H9 (cell line): ENCODE data around the gene OR52K1. TPM values are rescaled to one million over a fixed set of nuclear protein-coding genes. Genes with fewer than 3 reads are reported as not detected.

Experiments used
- DNase-seq: peaks from one replicate; pipeline ENCODE4 v3.0.0-alpha.2; 2017
- H2AFZ ChIP-seq: one replicate; pipeline ENCODE4 v1.6.1; 2013; ENCODE audit warnings: mild to moderate bottlenecking, low read length, control low read depth, moderate library complexity
- H2AK5ac ChIP-seq: 2 replicates; pipeline ENCODE4 v1.6.1; 2013; ENCODE audit warnings: low read length, control low read depth, mixed read lengths; ENCODE audit not compliant: insufficient read length
- H2BK120ac ChIP-seq: one replicate; pipeline ENCODE4 v1.6.1; 2013; ENCODE audit warnings: low read depth, mild to moderate bottlenecking, low read length, control low read depth, inconsistent platforms; ENCODE audit not compliant: poor library complexity, severe bottlenecking
- H2BK12ac ChIP-seq: 2 replicates; pipeline ENCODE4 v1.6.1; 2013; ENCODE audit warnings: low read length, control low read depth, mixed read lengths, low read depth; ENCODE audit not compliant: insufficient read length
- H2BK15ac ChIP-seq: 2 replicates; pipeline ENCODE4 v1.6.1; 2013; ENCODE audit warnings: low read depth, low read length, control low read depth
- H2BK20ac ChIP-seq: one replicate; pipeline ENCODE4 v1.6.1; 2013; ENCODE audit warnings: low read depth, mild to moderate bottlenecking, low read length, control low read depth, inconsistent platforms; ENCODE audit not compliant: poor library complexity, severe bottlenecking
- H2BK5ac ChIP-seq: 2 replicates; pipeline ENCODE4 v1.6.1; 2013; ENCODE audit warnings: low read length, control low read depth, mixed read lengths; ENCODE audit not compliant: insufficient read length
- H3K14ac ChIP-seq: 2 replicates; pipeline ENCODE4 v1.6.1; 2013; ENCODE audit warnings: low read length, control low read depth; ENCODE audit not compliant: insufficient read depth
- H3K18ac ChIP-seq: 2 replicates; pipeline ENCODE4 v1.6.1; 2013; ENCODE audit warnings: low read depth, mild to moderate bottlenecking, mixed read lengths, low read length, control low read depth; ENCODE audit not compliant: insufficient read length
- H3K23ac ChIP-seq: 2 replicates; pipeline ENCODE4 v1.6.1; 2013; ENCODE audit warnings: low read length, control low read depth, mixed read lengths, low read depth; ENCODE audit not compliant: insufficient read length
- H3K23me2 ChIP-seq: 2 replicates; pipeline ENCODE4 v1.6.1; 2013; ENCODE audit warnings: low read depth, mild to moderate bottlenecking, mixed read lengths, low read length, control low read depth; ENCODE audit not compliant: insufficient read length, poor library complexity, severe bottlenecking
- H3K27ac ChIP-seq: 2 replicates; pipeline ENCODE4 v1.5.1; 2013; ENCODE audit warnings: low read length, control low read depth, mixed read lengths, low read depth; ENCODE audit not compliant: insufficient read length
- H3K27me3 ChIP-seq: 2 replicates; pipeline ENCODE4 v1.6.1; 2013; ENCODE audit warnings: low read length, control low read depth, inconsistent platforms; ENCODE audit not compliant: insufficient read depth
- H3K4ac ChIP-seq: 2 replicates; pipeline ENCODE4 v1.6.1; 2013; ENCODE audit warnings: low read depth, mild to moderate bottlenecking, control low read depth, inconsistent platforms, low read length, moderate library complexity
- H3K4me1 ChIP-seq: 2 replicates; pipeline ENCODE4 v1.6.1; 2013; ENCODE audit warnings: low read length, control low read depth, inconsistent platforms; ENCODE audit not compliant: insufficient read depth
- H3K4me2 ChIP-seq: 2 replicates; pipeline ENCODE4 v1.6.1; 2013; ENCODE audit warnings: low read length, control low read depth, mixed read lengths; ENCODE audit not compliant: insufficient read length, insufficient read depth
- H3K56ac ChIP-seq: 2 replicates; pipeline ENCODE4 v1.6.1; 2013; ENCODE audit warnings: low read depth, mild to moderate bottlenecking, mixed read lengths, low read length, control low read depth; ENCODE audit not compliant: insufficient read length
- H3K79me1 ChIP-seq: 2 replicates; pipeline ENCODE4 v1.6.1; 2013; ENCODE audit warnings: low read depth, mild to moderate bottlenecking, moderate library complexity, low read length, control low read depth, inconsistent platforms; ENCODE audit not compliant: insufficient read depth, poor library complexity, severe bottlenecking
- H3K79me2 ChIP-seq: 2 replicates; pipeline ENCODE4 v1.6.1; 2013; ENCODE audit warnings: low read length, control low read depth, inconsistent platforms; ENCODE audit not compliant: insufficient read depth
- H3K9ac ChIP-seq: 2 replicates; pipeline ENCODE4 v1.6.1; 2013; ENCODE audit warnings: low read length, control low read depth, mixed read lengths; ENCODE audit not compliant: insufficient read length; ENCODE audit errors: extremely low read depth
- H3K9me3 ChIP-seq: one replicate; pipeline ENCODE4 v1.6.1; 2013; ENCODE audit warnings: low read depth, low read length, inconsistent platforms; ENCODE audit not compliant: control insufficient read depth
- H3T11ph ChIP-seq: one replicate; pipeline ENCODE4 v1.6.1; 2013; ENCODE audit warnings: mild to moderate bottlenecking, low read length, control low read depth, inconsistent platforms
- H4K20me1 ChIP-seq: one replicate; pipeline ENCODE4 v1.6.1; 2013; ENCODE audit not compliant: control insufficient read depth, insufficient read length, insufficient read depth
- H4K5ac ChIP-seq: 2 replicates; pipeline ENCODE4 v1.6.1; 2013; ENCODE audit warnings: low read depth, mild to moderate bottlenecking, mixed read lengths, low read length, control low read depth; ENCODE audit not compliant: insufficient read length
- H4K8ac ChIP-seq: replicated peaks from 2 replicates; pipeline ENCODE4 v1.6.1; 2013; ENCODE audit warnings: low read length, control low read depth, mixed read lengths, low read depth; ENCODE audit not compliant: insufficient read length
- H4K91ac ChIP-seq: 2 replicates; pipeline ENCODE4 v1.6.1; 2013; ENCODE audit warnings: low read depth, mild to moderate bottlenecking, moderate library complexity, mixed read lengths, low read length, control low read depth; ENCODE audit not compliant: insufficient read length
- H3K27ac Mint-ChIP-seq, 3 experiments: 2 replicates in 2 of 3; 3 replicates in 1 of 3; pipeline ENCODE4 v1.8.0; 2020 to 2021; ENCODE audit warnings: mixed read lengths in 3 of 3, mild to moderate bottlenecking in 1 of 3, moderate library complexity in 1 of 3
- H3K27me3 Mint-ChIP-seq: 2 replicates; pipeline ENCODE4 v1.8.0; 2021; ENCODE audit warnings: low read depth, mild to moderate bottlenecking, moderate library complexity, mixed read lengths
- H3K36me3 Mint-ChIP-seq, 3 experiments: 2 replicates in 2 of 3; 3 replicates in 1 of 3; pipeline ENCODE4 v1.8.0; 2020 to 2021; ENCODE audit warnings: low read depth in 3 of 3, mixed read lengths in 3 of 3; ENCODE audit not compliant: insufficient read depth in 1 of 3
- H3K4me1 Mint-ChIP-seq, 2 experiments: 2 replicates each; pipeline ENCODE4 v1.8.0; 2020; ENCODE audit warnings: mixed read lengths in 2 of 2
- H3K4me3 Mint-ChIP-seq, 2 experiments: 2 replicates in 1 of 2; 3 replicates in 1 of 2; pipeline ENCODE4 v1.8.0; 2020 to 2021; ENCODE audit warnings: mild to moderate bottlenecking in 2 of 2, mixed read lengths in 2 of 2, moderate library complexity in 1 of 2
- H3K9me3 Mint-ChIP-seq, 2 experiments: 2 replicates in 1 of 2; 3 replicates in 1 of 2; pipeline ENCODE4 v1.8.0; 2020; ENCODE audit warnings: mild to moderate bottlenecking in 2 of 2, mixed read lengths in 2 of 2, moderate library complexity in 1 of 2
- CTCF ChIP-seq: fragments of 200-600 bp; sonication (generic); conservative IDR thresholded peaks from 3 replicates; pipeline ENCODE4 v1.8.0; 2021; ENCODE audit warnings: antibody characterized with exemption, mild to moderate bottlenecking
- WGBS: extraction: QIAGEN DNeasy Blood & Tissue Kit; methylation state at CpG from one replicate; pipeline ENCODE4 v1.1.7; 2013; ENCODE audit warnings: missing lambda C conversion rate, low lambda C conversion rate, mixed read lengths; ENCODE audit not compliant: insufficient read length; ENCODE audit errors: extremely low coverage; 5-methylcytosine and 5-hydroxymethylcytosine counted together
- total RNA-seq: library from RNA; stranded (reverse); gene quantifications from 2 replicates; pipeline ENCODE4 v1.2.1, GENCODE V29; 2021

The OR52K1 gene
- total RNA-seq, 1 experiment from 2014 or later = not detected

DNA sequence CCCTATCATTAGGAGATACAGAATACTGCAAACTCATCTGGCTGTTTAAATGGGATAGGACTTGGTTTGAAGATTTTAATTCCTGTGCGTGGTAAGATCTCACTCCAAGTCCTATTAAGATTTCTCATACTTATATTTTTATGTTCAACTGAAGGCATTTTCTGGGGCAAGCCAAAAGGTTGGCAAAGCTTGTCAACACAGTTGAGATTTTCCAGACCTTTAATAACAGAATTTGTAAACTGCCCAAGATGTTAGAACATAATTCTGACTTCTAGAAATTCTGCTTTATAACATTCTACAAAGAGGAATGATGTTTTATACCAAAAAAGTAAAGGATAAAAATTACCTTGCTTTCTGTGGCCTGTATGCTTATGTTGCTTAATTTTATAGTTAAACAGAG is 31.8 kb downstream of the OR52K1 start:
- Histone ChIP-seq H2AK5ac (no peak overlapping the region), H3K23ac (no peak overlapping the region), H3K79me1 (no peaks in the 10 kb centered on the region), H2BK20ac (no peak overlapping the region), H3K79me2 (no peaks in the 10 kb centered on the region), H3K18ac (no peak overlapping the region), H3K23me2 (no peaks in the 10 kb centered on the region), H3K9ac (no peak overlapping the region), H3K4me2 (no peak overlapping the region), H3K27me3 (no peaks in the 10 kb centered on the region), H2AFZ (no peak overlapping the region), H2BK15ac (no peak overlapping the region), H4K8ac (no peak overlapping the region), H3K9me3 (no peaks in the 10 kb centered on the region), H4K91ac (no peak overlapping the region), H2BK12ac (no peak overlapping the region), H4K20me1 (no peaks in the 10 kb centered on the region), H2BK120ac (no peak overlapping the region), H3K4me1 (no peaks in the 10 kb centered on the region), H3K56ac (no peak overlapping the region), H3T11ph (no peak overlapping the region), H3K4ac (no peak overlapping the region), H4K5ac (no peak overlapping the region), H2BK5ac (no peak overlapping the region), H3K27ac (no peak overlapping the region), H3K14ac (no peak overlapping the region)
- Mint-ChIP-seq H3K36me3 (no peaks in the 10 kb centered on the region), H3K27ac (no peak overlapping the region), H3K27me3 (peaks cover 7% of the 10 kb centered on the region), H3K4me3 (no peak overlapping the region), H3K9me3 (peaks cover 0 to 3% of the 10 kb centered on the region in 2 experiments; a peak in 1 of 5 replicates), H3K4me1 (no peaks in the 10 kb centered on the region)
- no peak for TF ChIP-seq CTCF
- WGBS = no CpG with 5 or more reads among the region's 1 CpG
- DNase-seq = no peak
